Skin of body (tissue), 3 donors: ENCODE results near the gene ENPP7. TPM values are rescaled to one million over a fixed set of nuclear protein-coding genes. Genes with fewer than 3 reads are reported as not detected.

ENCODE experiments used
- DNase-seq: peaks from one replicate; lab custom pipeline; 2025; lab: John Stamatoyannopoulos, UW
- small RNA-seq: library from RNA; depleted of rRNA; stranded (forward); fragments of <200 nt; gene quantifications from one replicate; pipeline ENCODE3, GENCODE V24; 2014; ENCODE audit warnings: low replicate concordance
- total RNA-seq: library from RNA; depleted of rRNA; stranded (reverse); fragments of >200 nt; gene quantifications from one replicate; pipeline ENCODE4 v1.2.3, GENCODE V29; 2014

ENPP7 gene
- total RNA-seq, 1 donor from 2014 or later = not detected

- no peak for DNase-seq
These were observed 59.4 kb downstream of the ENPP7 start for GRCh38 chr17:79789943-79790804.

DNA sequence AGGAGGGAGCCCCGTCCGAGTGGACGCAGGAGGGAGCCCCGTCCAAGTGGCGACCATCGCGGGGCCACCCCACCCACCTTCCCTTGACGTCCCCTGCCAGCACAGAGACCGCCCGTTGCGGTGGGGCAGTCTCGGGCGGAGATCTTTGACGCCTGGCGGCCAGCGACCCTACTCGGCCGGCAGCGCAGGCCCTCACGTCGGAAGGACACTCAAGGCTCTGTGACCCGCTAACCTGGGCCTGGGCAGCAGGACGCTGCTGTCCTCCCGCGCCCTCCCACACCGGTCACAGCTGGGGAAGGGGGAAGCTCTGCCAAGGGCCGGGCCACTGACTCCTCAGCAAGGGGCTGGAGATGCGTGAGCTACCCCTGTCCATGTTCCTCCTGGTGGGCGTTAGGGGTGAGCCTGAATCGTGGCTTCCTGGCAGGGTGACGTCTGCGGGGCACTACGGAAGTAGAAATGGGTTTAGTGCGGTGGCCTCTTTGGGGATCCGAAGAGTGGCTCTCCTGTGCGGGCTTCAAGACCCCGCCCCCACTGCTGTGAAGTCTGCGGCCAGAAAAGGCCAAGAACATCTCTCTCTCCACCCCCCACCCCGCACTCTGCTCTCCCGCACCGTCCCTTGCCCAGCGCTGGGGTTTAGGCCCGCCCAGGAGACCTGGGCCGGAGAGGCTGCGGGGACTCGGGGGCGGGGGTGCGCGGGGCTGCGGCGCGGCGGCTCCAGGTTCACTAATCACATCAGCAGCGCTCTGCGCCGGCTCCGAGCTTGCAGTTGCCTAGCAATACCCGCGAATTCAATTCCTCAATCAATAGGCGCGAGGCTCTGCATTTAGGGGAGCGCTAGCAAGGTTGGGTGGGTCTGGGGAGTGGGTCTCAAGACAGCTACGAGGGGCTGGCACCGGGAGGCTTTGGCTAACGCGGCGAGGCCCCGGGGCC lies 60.3 kb downstream of the ENPP7 start:
- DNase-seq = no peak

DNA sequence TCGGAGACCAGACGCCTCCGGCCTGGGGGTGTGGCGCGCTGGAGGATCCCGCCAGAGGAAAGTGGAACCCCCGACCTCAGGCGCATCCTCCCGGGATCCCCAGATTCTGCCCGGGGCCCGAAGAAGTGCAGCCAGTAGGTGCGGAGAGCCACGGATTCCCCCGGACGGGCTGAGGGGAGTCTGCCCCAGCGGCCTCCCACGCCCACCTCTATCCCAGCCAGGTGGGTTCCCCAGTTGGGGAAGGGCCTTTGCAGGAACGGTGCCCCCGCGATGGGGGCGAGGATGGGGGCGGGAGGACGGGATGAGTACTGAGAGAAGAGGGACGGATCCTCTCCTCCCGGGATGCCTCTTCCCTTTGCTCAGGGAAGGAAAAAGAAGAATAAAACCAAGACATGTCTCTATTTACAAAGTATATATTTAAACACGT lies 61.0 kb downstream of the ENPP7 start:
- no peak for DNase-seq

Small RNA genes lying within 50 kb of the gene (small RNA-seq; reads per million reads assigned to genes)
- gene MIR4739 = not detected

Other genes starting within 250 kb of the ENPP7 start
- gene RBFOX3, start 119.9 kb upstream of the ENPP7 start, total RNA-seq = not detected
- gene CBX2, start 47.2 kb downstream of the ENPP7 start, total RNA-seq = 5.9 TPM
- gene CBX8, start 66.1 kb downstream of the ENPP7 start, total RNA-seq = 3.4 TPM
- gene CBX4, start 108.5 kb downstream of the ENPP7 start, total RNA-seq = 13.7 TPM